ENCODE results near the gene MAPK6. TPM values are rescaled to one million over a fixed set of nuclear protein-coding genes. Genes with fewer than 3 reads are reported as not detected.

MAPK6 gene
- polyA plus RNA-seq, 1 donor from 2014 or later = 140 TPM

DNA sequence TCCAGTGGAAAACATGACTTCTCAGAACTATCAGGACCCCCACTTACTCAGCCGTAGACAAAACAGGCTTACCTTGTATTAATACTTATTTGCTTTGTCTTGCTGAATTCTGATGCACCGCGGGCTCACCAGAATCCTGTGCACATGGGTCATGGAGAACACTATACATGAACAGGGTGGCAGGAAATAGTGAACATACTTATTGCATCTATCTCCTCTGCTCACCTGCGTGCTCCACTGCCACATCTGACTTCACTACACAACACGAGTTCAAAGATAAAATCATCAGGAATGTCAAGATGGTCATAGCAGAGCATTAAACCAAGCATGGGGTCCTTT is 10.7 kb upstream of the MAPK6 start:
- Histone ChIP-seq H3K79me2 (replicated peaks; ENCODE audit: insufficient read depth, low read length) (no peaks in the 10 kb centered on the region), H2AFZ (ENCODE audit: low read depth, low read length) (no peak overlapping the region), H3K9ac (ENCODE audit: low read length) (no peak overlapping the region), H3K4me2 (ENCODE audit: low read length) (no peak overlapping the region), H4K20me1 (ENCODE audit: insufficient read depth) (no peaks in the 10 kb centered on the region), H3K36me3 (ENCODE audit: insufficient read depth, low read length) (no peaks in the 10 kb centered on the region), H3F3A (ENCODE audit: insufficient read depth, low read length, poor library complexity, severe bottlenecking) (no peaks in the 10 kb centered on the region), H3K9me2 (ENCODE audit: insufficient read depth, low read length) (no peaks in the 10 kb centered on the region), H3K9me3 (ENCODE audit: low read length) (no peaks in the 10 kb centered on the region), H3K27ac (ENCODE audit: low read length) (no peak overlapping the region), H3K4me3 (ENCODE audit: low read length) (no peak overlapping the region), H3K27me3 (ENCODE audit: insufficient read depth, low read depth, low read length) (no peaks in the 10 kb centered on the region)
- TF ChIP-seq, protein P1, sequence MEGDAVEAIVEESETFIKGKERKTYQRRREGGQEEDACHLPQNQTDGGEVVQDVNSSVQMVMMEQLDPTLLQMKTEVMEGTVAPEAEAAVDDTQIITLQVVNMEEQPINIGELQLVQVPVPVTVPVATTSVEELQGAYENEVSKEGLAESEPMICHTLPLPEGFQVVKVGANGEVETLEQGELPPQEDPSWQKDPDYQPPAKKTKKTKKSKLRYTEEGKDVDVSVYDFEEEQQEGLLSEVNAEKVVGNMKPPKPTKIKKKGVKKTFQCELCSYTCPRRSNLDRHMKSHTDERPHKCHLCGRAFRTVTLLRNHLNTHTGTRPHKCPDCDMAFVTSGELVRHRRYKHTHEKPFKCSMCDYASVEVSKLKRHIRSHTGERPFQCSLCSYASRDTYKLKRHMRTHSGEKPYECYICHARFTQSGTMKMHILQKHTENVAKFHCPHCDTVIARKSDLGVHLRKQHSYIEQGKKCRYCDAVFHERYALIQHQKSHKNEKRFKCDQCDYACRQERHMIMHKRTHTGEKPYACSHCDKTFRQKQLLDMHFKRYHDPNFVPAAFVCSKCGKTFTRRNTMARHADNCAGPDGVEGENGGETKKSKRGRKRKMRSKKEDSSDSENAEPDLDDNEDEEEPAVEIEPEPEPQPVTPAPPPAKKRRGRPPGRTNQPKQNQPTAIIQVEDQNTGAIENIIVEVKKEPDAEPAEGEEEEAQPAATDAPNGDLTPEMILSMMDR (IDR thresholded peaks at IDR 0.05; ENCODE audit: poor library complexity, severe bottlenecking) = no peak
- TF ChIP-seq EZH2 (IDR thresholded peaks at IDR 0.05; ENCODE audit: borderline replicate concordance, insufficient read depth, low read length, poor library complexity, severe bottlenecking) (no peak), RAD21 (conservative IDR thresholded peaks at IDR 0.05) (no peak), MXI1 (conservative IDR thresholded peaks at IDR 0.05; ENCODE audit: poor library complexity, severe bottlenecking) (no peak), POLR2AphosphoS5 (IDR thresholded peaks at IDR 0.05) (no peak), TAF1 (IDR thresholded peaks at IDR 0.05; ENCODE audit: low read depth) (no peak), SMC3 (conservative IDR thresholded peaks at IDR 0.05; ENCODE audit: poor library complexity) (no peak), EP300 (conservative IDR thresholded peaks at IDR 0.05; ENCODE audit: poor library complexity, severe bottlenecking) (no peak)
- TF ChIP-seq, protein P2, sequence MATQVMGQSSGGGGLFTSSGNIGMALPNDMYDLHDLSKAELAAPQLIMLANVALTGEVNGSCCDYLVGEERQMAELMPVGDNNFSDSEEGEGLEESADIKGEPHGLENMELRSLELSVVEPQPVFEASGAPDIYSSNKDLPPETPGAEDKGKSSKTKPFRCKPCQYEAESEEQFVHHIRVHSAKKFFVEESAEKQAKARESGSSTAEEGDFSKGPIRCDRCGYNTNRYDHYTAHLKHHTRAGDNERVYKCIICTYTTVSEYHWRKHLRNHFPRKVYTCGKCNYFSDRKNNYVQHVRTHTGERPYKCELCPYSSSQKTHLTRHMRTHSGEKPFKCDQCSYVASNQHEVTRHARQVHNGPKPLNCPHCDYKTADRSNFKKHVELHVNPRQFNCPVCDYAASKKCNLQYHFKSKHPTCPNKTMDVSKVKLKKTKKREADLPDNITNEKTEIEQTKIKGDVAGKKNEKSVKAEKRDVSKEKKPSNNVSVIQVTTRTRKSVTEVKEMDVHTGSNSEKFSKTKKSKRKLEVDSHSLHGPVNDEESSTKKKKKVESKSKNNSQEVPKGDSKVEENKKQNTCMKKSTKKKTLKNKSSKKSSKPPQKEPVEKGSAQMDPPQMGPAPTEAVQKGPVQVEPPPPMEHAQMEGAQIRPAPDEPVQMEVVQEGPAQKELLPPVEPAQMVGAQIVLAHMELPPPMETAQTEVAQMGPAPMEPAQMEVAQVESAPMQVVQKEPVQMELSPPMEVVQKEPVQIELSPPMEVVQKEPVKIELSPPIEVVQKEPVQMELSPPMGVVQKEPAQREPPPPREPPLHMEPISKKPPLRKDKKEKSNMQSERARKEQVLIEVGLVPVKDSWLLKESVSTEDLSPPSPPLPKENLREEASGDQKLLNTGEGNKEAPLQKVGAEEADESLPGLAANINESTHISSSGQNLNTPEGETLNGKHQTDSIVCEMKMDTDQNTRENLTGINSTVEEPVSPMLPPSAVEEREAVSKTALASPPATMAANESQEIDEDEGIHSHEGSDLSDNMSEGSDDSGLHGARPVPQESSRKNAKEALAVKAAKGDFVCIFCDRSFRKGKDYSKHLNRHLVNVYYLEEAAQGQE (IDR thresholded peaks at IDR 0.05; ENCODE audit: borderline replicate concordance) = no peak

DNA sequence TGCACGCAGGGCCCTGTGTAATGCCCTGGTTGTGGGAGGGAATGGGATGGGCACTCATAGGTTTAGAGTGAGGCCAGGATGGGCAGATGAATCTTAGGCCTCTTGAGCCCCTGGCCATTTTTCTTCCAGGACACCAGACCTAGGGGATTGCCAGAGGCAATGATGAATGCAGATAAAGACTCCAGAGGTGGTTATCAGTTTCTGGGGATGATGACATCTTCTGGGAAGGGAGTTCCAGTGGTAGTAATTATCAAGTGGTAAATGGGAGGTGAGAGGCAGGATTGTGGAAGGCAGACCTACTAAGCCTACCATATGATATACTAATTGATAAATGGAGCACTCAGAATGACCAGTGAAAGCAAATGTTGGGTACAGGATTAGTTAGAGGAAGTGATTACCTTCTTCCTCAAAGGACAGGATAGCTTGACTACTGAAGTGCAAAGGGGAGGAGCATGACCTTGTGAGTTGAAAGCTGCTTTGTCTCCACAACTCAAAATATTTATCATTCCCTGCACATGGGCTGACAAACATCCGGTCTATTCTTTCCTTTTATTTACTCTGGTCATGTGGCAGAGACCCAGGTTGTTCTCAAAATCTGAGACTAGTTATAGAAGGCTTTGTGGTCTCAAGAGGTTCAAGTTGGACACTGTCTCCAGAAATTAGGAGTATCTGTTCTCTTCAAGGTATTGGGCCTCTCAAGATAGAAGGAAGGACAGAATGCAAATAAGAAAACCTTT is 10.2 kb upstream of the MAPK6 start:
- Histone ChIP-seq H3K9ac (ENCODE audit: low read length) (no peak overlapping the region), H3K79me2 (replicated peaks; ENCODE audit: insufficient read depth, low read length) (no peaks in the 10 kb centered on the region), H3K9me2 (ENCODE audit: insufficient read depth, low read length) (no peaks in the 10 kb centered on the region), H3K36me3 (ENCODE audit: insufficient read depth, low read length) (no peaks in the 10 kb centered on the region), H3K27ac (ENCODE audit: low read length) (no peak overlapping the region), H3K4me2 (ENCODE audit: low read length) (no peak overlapping the region), H3K4me3 (ENCODE audit: low read length) (no peak overlapping the region), H4K20me1 (ENCODE audit: insufficient read depth) (no peaks in the 10 kb centered on the region), H2AFZ (ENCODE audit: low read depth, low read length) (no peak overlapping the region), H3F3A (ENCODE audit: insufficient read depth, low read length, poor library complexity, severe bottlenecking) (no peaks in the 10 kb centered on the region), H3K9me3 (ENCODE audit: low read length) (no peaks in the 10 kb centered on the region), H3K27me3 (ENCODE audit: insufficient read depth, low read depth, low read length) (no peaks in the 10 kb centered on the region)
- no peak for TF ChIP-seq POLR2AphosphoS5 (IDR thresholded peaks at IDR 0.05)
- TF ChIP-seq, protein P2 (IDR thresholded peaks at IDR 0.05; ENCODE audit: borderline replicate concordance) = no peak
- no peak for TF ChIP-seq MXI1 (conservative IDR thresholded peaks at IDR 0.05; ENCODE audit: poor library complexity, severe bottlenecking)
- TF ChIP-seq SMC3 (conservative IDR thresholded peaks at IDR 0.05; ENCODE audit: poor library complexity) = no peak

Measured in neural cell (in vitro differentiated cells).